ENCODE measurements around the gene ELOF1. TPM values are rescaled to one million over a fixed set of nuclear protein-coding genes. Genes with fewer than 3 reads are reported as not detected.

Gene ELOF1
- total and polyA plus RNA-seq, 2 of the 13 experiments (the other 11 are each of a cell fraction or from before 2014, with no cell fraction given) = 14.5 to 43.2 TPM

Small RNA genes lying within 50 kb of the gene (small RNA-seq; reads per million reads assigned to genes)
- 0 reads per million in 3 experiments for gene RN7SL833P (ENCODE audit: insufficient read depth in 2 of 3, insufficient read length in 3 of 3, low read depth in 2 of 3, low replicate concordance in 1 of 3)

Other genes with a start within 250 kb of the ELOF1 start
- gene RAB3D, start 219.6 kb downstream of the ELOF1 start, total RNA-seq (2016; rRNA removed; fragmentation: Illumina TruSeq; extraction: Trizol) = 2.0 and 3.3 TPM in 2 replicates
- gene RAB3D, start 219.6 kb downstream of the ELOF1 start, polyA plus RNA-seq (2011; rRNA removed) = 16.1 and 19.9 TPM in 2 replicates
- gene TMEM205, start 213.0 kb downstream of the ELOF1 start, total RNA-seq (2016; rRNA removed; fragmentation: Illumina TruSeq; extraction: Trizol) = 22.8 and 45.5 TPM in 2 replicates
- 98.7 and 119 TPM in 2 replicates for gene TMEM205, start 213.0 kb downstream of the ELOF1 start, polyA plus RNA-seq (2011; rRNA removed)
- 1.2 and 1.7 TPM in 2 replicates for gene CCDC159, start 212.7 kb downstream of the ELOF1 start, total RNA-seq (2016; rRNA removed; fragmentation: Illumina TruSeq; extraction: Trizol)
- 6.3 and 9.1 TPM in 2 replicates for gene CCDC159, start 212.7 kb downstream of the ELOF1 start, polyA plus RNA-seq (2011; rRNA removed)
- gene PLPPR2, start 203.8 kb downstream of the ELOF1 start, total RNA-seq (2016; rRNA removed; fragmentation: Illumina TruSeq; extraction: Trizol) = 0.77 and 1.5 TPM in 2 replicates
- 2.1 and 4.2 TPM in 2 replicates for gene PLPPR2, start 203.8 kb downstream of the ELOF1 start, polyA plus RNA-seq (2011; rRNA removed)
- gene SWSAP1, start 184.6 kb downstream of the ELOF1 start, total RNA-seq (2016; rRNA removed; fragmentation: Illumina TruSeq; extraction: Trizol) = 3.1 and 3.3 TPM in 2 replicates
- 2.7 and 3.9 TPM in 2 replicates for gene SWSAP1, start 184.6 kb downstream of the ELOF1 start, polyA plus RNA-seq (2011; rRNA removed)
- 1.2 and 2.9 TPM in 2 replicates for gene EPOR, start 174.9 kb downstream of the ELOF1 start, total RNA-seq (2016; rRNA removed; fragmentation: Illumina TruSeq; extraction: Trizol)
- 5.3 and 7.0 TPM in 2 replicates for gene EPOR, start 174.9 kb downstream of the ELOF1 start, polyA plus RNA-seq (2011; rRNA removed)
- gene RGL3, start 139.9 kb downstream of the ELOF1 start, total RNA-seq (2016; rRNA removed; fragmentation: Illumina TruSeq; extraction: Trizol) = 1.2 and 4.2 TPM in 2 replicates
- gene RGL3, start 139.9 kb downstream of the ELOF1 start, polyA plus RNA-seq (2011; rRNA removed) = 7.6 and 8.4 TPM in 2 replicates
- 0.04 TPM in 1 of 2 replicates, not detected in the other for gene ODAD3, start 124.1 kb downstream of the ELOF1 start, total RNA-seq (2016; rRNA removed; fragmentation: Illumina TruSeq; extraction: Trizol)
- gene ODAD3, start 124.1 kb downstream of the ELOF1 start, polyA plus RNA-seq (2011; rRNA removed) = 0.08 and 0.35 TPM in 2 replicates
- gene PRKCSH, start 123.6 kb downstream of the ELOF1 start, total RNA-seq (2016; rRNA removed; fragmentation: Illumina TruSeq; extraction: Trizol) = 44.2 and 125 TPM in 2 replicates
- gene PRKCSH, start 123.6 kb downstream of the ELOF1 start, polyA plus RNA-seq (2011; rRNA removed) = 85.1 and 111 TPM in 2 replicates
- gene ELAVL3, start 78.2 kb downstream of the ELOF1 start, total RNA-seq (2016; rRNA removed; fragmentation: Illumina TruSeq; extraction: Trizol) = not detected in 2 replicates
- 0.03 TPM in 2 replicates for gene ELAVL3, start 78.2 kb downstream of the ELOF1 start, polyA plus RNA-seq (2011; rRNA removed)
- 1.2 and 4.7 TPM in 2 replicates for gene ZNF653, start 53.4 kb downstream of the ELOF1 start, total RNA-seq (2016; rRNA removed; fragmentation: Illumina TruSeq; extraction: Trizol)
- 6.6 and 7.1 TPM in 2 replicates for gene ZNF653, start 53.4 kb downstream of the ELOF1 start, polyA plus RNA-seq (2011; rRNA removed)
- gene ECSIT, start 30.1 kb downstream of the ELOF1 start, total RNA-seq (2016; rRNA removed; fragmentation: Illumina TruSeq; extraction: Trizol) = 32.2 and 36.4 TPM in 2 replicates
- gene ECSIT, start 30.1 kb downstream of the ELOF1 start, polyA plus RNA-seq (2011; rRNA removed) = 55.4 and 62.3 TPM in 2 replicates
- gene CNN1, start 20.4 kb downstream of the ELOF1 start, total RNA-seq (2016; rRNA removed; fragmentation: Illumina TruSeq; extraction: Trizol) = 0.55 and 1.1 TPM in 2 replicates
- gene CNN1, start 20.4 kb downstream of the ELOF1 start, polyA plus RNA-seq (2011; rRNA removed) = 0.39 and 0.70 TPM in 2 replicates
- gene ACP5, start 18.4 kb upstream of the ELOF1 start, total RNA-seq (2016; rRNA removed; fragmentation: Illumina TruSeq; extraction: Trizol) = 0.94 and 1.3 TPM in 2 replicates
- 5.1 and 6.7 TPM in 2 replicates for gene ACP5, start 18.4 kb upstream of the ELOF1 start, polyA plus RNA-seq (2011; rRNA removed)
- 12.7 and 14.2 TPM in 2 replicates for gene ZNF627, start 38.3 kb upstream of the ELOF1 start, total RNA-seq (2016; rRNA removed; fragmentation: Illumina TruSeq; extraction: Trizol)
- 4.2 and 4.5 TPM in 2 replicates for gene ZNF627, start 38.3 kb upstream of the ELOF1 start, polyA plus RNA-seq (2011; rRNA removed)
- 11.7 and 18.2 TPM in 2 replicates for gene ZNF823, start 179.7 kb upstream of the ELOF1 start, total RNA-seq (2016; rRNA removed; fragmentation: Illumina TruSeq; extraction: Trizol)
- 5.1 and 5.7 TPM in 2 replicates for gene ZNF823, start 179.7 kb upstream of the ELOF1 start, polyA plus RNA-seq (2011; rRNA removed)
- gene ZNF441, start 207.8 kb upstream of the ELOF1 start, total RNA-seq (2016; rRNA removed; fragmentation: Illumina TruSeq; extraction: Trizol) = 10.0 and 18.0 TPM in 2 replicates
- 2.8 and 3.5 TPM in 2 replicates for gene ZNF441, start 207.8 kb upstream of the ELOF1 start, polyA plus RNA-seq (2011; rRNA removed)
- 1.7 and 2.2 TPM in 2 replicates for gene ZNF491, start 239.3 kb upstream of the ELOF1 start, total RNA-seq (2016; rRNA removed; fragmentation: Illumina TruSeq; extraction: Trizol)
- gene ZNF491, start 239.3 kb upstream of the ELOF1 start, polyA plus RNA-seq (2011; rRNA removed) = 0.46 and 0.57 TPM in 2 replicates